GM21360 (cell line): ENCODE results near the gene STS.

Experiments used
- ATAC-seq: cut with Tn5 transposase; IDR thresholded peaks from one replicate; pipeline ENCODE4 v1.9.1; 2021; ENCODE audit warnings: mild to moderate bottlenecking, moderate library complexity; ENCODE audit not compliant: unreplicated experiment

The STS gene

GRCh38 chrX:7147413-7147977 lies at the start of gene STS:
STS (plus strand) TSS chrX:7147712; CDS start chrX:7253200, 105,488 bp downstream.
- peak; percentile 40 for ATAC-seq

DNA sequence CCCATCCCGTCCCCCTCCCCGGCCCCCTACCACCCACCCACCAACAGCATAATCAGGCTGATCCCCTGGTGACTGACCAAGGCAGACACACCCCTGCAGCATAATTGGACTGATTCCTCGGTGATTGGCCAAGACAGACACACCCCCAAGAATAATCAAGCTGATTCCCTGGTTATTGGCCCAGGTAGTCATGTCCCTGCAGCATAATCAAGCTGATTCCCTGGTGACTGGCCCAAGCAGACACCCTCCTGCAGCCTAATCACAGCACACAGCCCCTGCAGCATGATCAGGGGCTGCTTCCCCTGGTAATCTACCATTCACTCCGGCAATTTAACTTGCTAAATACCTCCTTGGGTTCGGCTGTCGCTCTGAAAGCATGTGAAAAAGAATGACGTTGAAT lies 47.5 kb upstream of the STS start:
- ATAC-seq, result no peak

GRCh38 chrX:7102119-7102518 lies 45.4 kb upstream of the STS start:
- no peak for ATAC-seq

GRCh38 chrX:7106649-7107048 lies 40.9 kb upstream of the STS start:
- no peak for ATAC-seq

GRCh38 chrX:7108030-7108429 lies 39.5 kb upstream of the STS start:
- ATAC-seq, result no peak

DNA sequence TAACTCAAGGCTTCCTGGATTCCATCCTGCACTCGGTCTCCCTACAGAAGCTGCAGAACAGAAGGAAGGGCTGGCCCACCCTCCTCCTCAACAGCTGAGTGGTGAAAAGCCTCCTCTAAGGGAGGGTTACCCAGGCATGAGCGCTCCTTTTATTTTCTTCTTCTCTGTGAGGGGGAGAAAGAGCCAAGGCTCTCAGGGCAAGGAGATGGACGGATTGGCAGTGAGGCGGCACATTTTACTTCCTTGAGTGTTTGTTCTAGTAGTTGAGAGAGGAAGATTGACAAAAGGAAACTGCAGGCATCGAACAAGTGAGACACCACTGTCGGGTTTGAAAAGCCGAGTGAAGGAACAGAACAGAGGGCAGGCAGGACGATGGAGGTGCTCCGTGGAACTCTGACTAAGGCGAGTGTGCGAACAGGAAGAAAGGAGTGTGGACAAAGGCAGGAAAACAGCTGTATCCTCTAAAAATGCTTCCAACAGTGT lies 38.4 kb upstream of the STS start:
- ATAC-seq, result no peak

- ATAC-seq, result peak; percentile 43
Measured at GRCh38 chrX:7109838-7110793, 37.4 kb upstream of the STS start.

- ATAC-seq, result peak; percentile 61
Measured at GRCh38 chrX:7110821-7111276, 36.7 kb upstream of the STS start.

DNA sequence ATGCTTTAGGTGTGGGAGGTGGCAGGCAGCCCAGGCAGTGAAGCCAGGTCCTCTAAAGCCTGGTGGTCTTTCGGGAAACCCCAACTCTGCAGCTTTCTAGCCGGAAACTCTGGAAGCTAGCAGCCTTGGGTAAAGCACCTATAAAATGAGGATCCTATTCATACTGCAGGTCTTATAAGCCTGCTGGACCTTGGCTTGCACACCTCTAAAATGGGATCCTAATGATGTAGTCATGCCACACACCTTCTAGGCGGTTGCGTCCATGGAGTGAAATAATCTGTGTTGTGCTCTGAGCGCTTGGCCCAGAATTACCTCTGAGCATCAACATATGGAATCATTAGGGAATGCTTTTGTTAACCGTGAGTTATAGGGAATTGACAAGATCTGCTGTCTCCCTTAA lies 36.0 kb upstream of the STS start:
- no peak for ATAC-seq

GRCh38 chrX:7112071-7112470 lies 35.4 kb upstream of the STS start:
- ATAC-seq, result no peak

- ATAC-seq, result peak; percentile 60
Measured at GRCh38 chrX:7115557-7115956, 32.0 kb upstream of the STS start.

DNA sequence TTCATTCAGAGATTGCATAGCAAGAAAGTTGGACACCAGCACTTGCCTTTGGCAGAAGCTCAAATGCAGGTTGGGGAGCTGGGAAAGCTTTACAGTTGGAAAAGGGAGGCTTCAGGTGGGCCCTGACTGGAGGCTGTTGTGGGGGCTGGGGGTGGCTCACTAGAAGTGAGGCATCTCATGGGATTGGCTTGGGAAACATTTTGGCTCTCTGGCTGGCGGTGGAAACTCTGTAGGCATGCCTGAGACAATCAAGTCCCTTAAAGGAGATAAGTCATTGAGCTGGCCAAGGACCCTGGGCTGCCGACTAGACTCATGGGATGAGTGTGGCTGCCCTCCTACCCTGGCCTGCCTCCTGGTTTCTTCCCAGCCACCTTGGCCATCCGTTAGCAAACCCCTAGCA lies 31.4 kb upstream of the STS start:
- ATAC-seq, result no peak

GRCh38 chrX:7117587-7117986 lies 29.9 kb upstream of the STS start:
- peak; percentile 46 for ATAC-seq

GRCh38 chrX:7119950-7120877 lies 27.3 kb upstream of the STS start:
- ATAC-seq, result no peak

DNA sequence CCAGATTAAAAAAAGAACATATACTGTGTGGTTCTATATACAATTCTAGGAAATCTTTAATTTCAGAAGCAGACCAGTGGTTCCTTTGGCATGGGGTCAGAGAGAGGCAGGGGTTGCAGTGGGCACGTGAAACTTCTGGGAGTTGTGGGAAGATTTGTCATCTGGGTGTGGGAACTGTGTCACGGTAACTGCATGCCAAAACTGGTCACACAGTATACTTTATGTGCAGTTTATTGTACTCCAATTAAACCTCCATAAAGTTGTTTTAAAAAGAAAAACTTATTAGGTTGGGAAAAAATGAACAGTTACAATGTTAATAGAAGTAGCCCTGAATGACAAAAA lies 26.7 kb upstream of the STS start:
- no peak for ATAC-seq

DNA sequence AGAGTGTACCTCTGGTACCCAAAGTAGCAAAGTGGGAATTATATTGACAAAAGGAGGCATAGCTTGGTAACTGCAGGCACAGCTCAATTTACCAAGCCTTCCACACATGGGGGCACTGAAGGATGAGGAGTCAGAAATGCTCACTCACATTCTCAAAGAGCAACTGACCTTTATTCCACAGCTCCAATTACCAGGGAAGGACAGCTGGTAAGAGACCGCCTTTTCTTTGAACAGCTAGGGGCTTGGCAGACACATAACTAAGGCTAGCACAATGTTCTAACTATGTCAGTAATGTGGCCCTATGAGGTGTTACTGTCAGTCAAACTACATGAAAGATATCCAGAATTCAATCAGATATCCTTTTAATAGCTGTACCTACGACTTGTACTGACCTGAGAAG lies 20.5 kb upstream of the STS start:
- no peak for ATAC-seq

DNA sequence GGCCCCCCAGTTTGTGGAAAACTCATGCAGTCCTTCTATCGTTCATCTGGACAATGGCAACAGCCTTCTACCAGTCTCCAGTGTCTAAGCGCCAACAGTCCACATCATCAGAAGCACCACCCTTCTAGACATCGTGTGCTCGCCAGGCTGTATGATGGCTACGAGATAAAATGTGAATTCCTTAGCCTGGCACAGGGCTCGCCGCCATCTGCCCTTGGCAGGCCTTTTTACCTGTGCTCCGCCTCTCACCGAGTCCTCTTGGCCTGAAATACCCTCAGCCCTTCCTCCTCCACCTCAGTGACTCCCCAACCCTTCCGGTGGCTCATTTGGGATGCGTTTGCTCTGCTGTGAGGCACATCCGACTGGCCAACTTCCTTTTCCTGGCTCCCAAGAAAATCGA lies 15.9 kb upstream of the STS start:
- ATAC-seq, result no peak

DNA sequence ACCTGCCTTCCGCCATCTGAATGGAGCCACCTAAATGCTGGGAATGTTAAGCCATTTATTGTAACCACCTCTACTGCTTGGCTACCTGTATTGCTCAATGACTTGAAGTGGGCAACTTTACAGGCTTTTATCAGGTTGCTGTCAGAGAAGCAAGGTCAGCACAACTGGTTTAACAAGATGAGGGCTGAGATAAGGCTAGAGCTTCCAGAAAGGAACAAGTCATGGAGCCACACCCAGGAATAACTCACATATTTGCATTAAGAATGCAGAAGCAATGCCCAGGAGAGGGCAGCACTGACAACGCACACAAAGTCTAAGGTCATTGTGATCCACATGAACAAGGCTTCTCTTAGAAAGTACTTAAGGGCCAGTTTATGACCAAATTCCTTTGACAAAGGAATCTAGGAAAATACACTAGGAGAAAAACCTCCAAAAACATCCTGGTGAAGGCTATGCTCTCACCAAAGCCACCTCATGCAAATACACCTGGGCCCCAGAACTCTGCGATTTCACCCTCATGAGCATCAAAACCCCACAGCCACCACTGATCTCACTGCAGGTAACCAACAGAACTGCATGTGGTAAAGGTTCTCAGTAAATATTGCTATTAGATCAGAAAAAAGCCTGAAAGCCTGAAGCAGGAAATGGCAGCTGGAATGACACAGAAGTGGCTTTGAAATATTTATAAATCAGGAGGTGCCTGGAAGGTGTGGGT lies 15.0 kb upstream of the STS start:
- ATAC-seq, result peak; percentile 71

- no peak for ATAC-seq
Measured at GRCh38 chrX:7133050-7133440, 14.5 kb upstream of the STS start.

GRCh38 chrX:7134981-7135380 lies 12.5 kb upstream of the STS start:
- no peak for ATAC-seq
